ENCODE measurements around the gene RRAS2. TPM values are rescaled to one million over a fixed set of nuclear protein-coding genes. Genes with fewer than 3 reads are reported as not detected.
"Not testable (repeated sequence)": the region's sequence is repeated elsewhere in the genome, so short reads cannot be mapped to it uniquely, and the experiment has no call there.

Gene RRAS2
- total RNA-seq, 1 donor from 2014 or later = 29.9 TPM

GRCh38 chr11:14347494-14347893 is 11.5 kb downstream of the RRAS2 start:
- no peak for DNase-seq (ENCODE audit: missing footprints)
- no peak for ATAC-seq
- intact Hi-C loops (cut with DNase I) = no loop called here

DNA sequence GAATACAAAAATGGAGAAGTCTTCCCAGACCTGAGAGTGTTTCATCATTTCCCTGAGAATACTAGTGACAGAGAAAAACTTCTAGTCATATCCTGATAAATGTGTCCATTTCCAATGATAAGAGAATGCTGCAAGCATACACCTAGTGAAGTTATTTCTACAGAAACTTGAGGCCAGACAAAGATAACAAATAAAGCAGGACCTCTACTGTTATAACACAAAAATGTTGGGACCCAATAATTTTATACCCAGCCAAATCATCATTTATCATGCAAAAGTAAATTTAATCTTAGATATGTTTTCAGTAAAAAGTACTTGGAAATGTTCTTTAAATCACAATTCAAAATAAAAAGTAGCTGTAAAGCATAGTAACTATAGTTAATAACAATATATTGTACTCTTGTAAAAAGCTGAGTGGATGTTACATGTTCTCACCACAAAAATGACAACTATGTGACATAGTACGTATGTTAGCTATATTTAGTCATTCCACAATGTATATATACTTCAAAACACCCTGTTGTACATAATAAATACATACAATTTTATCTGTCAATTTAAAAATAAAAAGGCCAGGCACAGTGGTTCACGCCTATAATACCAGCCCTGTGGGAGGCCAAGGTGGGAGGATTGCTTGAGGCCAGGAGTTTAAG is 12.6 kb downstream of the RRAS2 start:
- DNase-seq (ENCODE audit: missing footprints) = no peak
- intact Hi-C loops (cut with DNase I) = no loop called here
- no peak for ATAC-seq

GRCh38 chr11:14345668-14346067 is 13.3 kb downstream of the RRAS2 start:
- DNase-seq (ENCODE audit: missing footprints) (no peak), ATAC-seq (no peak)
- intact Hi-C loops (cut with DNase I) = no loop called here

GRCh38 chr11:14345016-14345415 is 14.0 kb downstream of the RRAS2 start:
- ATAC-seq; intact Hi-C loops (cut with DNase I); DNase-seq (ENCODE audit: missing footprints): not testable (repeated sequence)

GRCh38 chr11:14342906-14343305 is 16.1 kb downstream of the RRAS2 start:
- DNase-seq (ENCODE audit: missing footprints) (no peak), ATAC-seq (no peak)
- intact Hi-C loops (cut with DNase I) = no loop called here

GRCh38 chr11:14341968-14342367 is 17.0 kb downstream of the RRAS2 start:
- DNase-seq (ENCODE audit: missing footprints) = no peak
- no peak for ATAC-seq
- intact Hi-C loops (cut with DNase I) = no loop called here

DNA sequence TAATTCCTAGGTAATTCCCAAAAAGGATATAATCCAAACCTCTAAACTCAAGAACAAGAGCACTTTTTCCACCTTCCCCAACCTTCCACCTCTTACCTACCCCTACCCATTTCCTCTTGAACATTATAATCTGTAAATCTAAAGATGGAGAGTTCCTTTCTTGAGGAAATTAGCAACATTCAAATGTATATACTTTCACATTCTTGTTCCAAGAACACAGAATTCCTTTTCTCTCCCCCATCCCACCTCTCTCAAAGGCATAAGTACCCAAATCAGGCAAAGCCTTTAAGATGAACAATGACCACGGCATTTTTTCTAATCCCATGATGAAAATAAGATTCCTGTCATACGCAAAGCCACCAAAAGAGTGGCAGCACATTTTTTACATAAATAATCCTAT is 18.3 kb downstream of the RRAS2 start:
- DNase-seq (ENCODE audit: missing footprints) (no peak), ATAC-seq (no peak)
- intact Hi-C loops (cut with DNase I) = no loop called here

- DNase-seq (ENCODE audit: missing footprints) (no peak), ATAC-seq (no peak)
- intact Hi-C loops (cut with DNase I) = no loop called here
These were observed 19.6 kb downstream of the RRAS2 start for GRCh38 chr11:14339356-14339755.

- no peak for ATAC-seq
- intact Hi-C loops (cut with DNase I) = no loop called here
These were observed 22.2 kb downstream of the RRAS2 start for GRCh38 chr11:14336507-14337503.

GRCh38 chr11:14335712-14336111 is 23.3 kb downstream of the RRAS2 start:
- no peak for ATAC-seq
- intact Hi-C loops (cut with DNase I) = no loop called here
- no peak for DNase-seq (ENCODE audit: missing footprints)

More at GRCh38 chr11:14336507-14337503, 22.2 kb downstream of the RRAS2 start:
- DNase-seq (ENCODE audit: missing footprints) = no peak

DNA sequence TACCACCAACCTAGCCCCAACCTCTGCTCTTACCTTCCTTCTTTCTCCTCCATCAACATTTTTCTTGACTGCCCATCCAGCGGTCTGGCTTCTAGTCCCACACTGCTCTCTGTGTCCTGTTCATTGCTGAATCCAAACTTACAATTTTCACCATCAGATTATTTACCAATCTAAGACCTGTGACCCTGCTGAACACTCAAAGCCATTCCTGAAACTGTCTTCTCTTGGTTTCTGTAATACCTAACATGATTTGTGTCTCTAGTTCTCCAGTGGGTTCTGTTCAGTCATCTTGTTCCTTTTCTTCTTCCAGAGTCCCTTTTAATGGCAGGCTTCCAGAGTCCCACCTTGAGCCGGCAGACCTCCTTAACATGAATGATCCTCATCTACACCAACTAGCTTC is 24.1 kb downstream of the RRAS2 start:
- intact Hi-C loops (cut with DNase I) = no loop called here
- ATAC-seq (no peak), DNase-seq (ENCODE audit: missing footprints) (no peak)

- intact Hi-C loops (cut with DNase I) = no loop called here
- DNase-seq (ENCODE audit: missing footprints) = no peak
- no peak for ATAC-seq
These were observed 24.8 kb downstream of the RRAS2 start for GRCh38 chr11:14334192-14334591.

DNA sequence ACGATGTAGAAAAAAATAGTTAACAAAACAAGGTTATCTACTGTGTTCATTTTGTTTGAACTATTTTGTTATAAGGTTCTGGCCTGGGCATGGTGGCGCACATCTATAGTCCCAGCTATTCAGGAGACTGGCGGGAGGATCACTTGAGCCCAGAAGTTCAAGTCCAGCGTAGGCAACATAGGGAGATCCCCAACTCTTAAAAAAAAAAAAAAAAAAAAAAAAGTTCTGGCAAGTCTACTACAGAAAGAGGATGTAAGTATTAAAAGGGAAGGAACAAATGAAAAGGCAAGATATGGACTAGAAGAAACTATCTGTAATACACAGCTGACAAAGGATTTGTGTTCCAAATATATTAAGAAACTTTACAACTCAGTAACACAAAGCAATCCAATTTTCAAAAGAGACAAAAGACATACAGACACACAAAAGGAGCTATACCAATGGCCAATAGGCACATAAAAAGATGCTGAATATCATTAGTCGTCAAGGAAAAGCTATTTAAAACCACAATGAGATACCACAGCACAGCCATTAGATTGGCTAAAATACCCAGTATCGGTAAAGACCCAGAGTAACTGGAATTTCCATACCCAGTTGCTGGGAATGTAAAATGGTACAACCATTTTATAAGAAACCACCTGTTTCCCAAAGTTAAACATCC is 27.4 kb downstream of the RRAS2 start:
- ATAC-seq = no peak
- intact Hi-C loops (cut with DNase I) = no loop called here
- DNase-seq (ENCODE audit: missing footprints) = no peak

DNA sequence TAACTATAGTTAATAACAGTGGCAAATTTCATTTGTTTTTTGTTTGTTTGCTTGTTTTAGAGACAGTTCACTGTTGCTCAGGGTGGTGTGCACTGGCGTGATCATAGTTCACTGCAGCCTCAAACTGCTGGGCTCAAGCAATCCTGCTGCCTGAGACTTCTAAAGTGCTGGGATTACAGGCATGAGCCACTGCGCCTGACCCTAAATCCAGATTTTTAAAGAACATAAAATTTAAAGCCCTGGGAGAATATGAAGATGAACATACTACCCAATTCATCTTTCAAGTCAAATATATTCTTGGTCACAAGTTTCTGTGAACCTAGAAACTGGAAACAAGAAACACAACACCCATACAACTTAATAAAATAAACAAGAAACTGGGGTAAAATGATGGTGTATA is 28.1 kb downstream of the RRAS2 start:
- ATAC-seq (no peak), DNase-seq (ENCODE audit: missing footprints) (no peak)
- intact Hi-C loops (cut with DNase I) = no loop called here

DNA sequence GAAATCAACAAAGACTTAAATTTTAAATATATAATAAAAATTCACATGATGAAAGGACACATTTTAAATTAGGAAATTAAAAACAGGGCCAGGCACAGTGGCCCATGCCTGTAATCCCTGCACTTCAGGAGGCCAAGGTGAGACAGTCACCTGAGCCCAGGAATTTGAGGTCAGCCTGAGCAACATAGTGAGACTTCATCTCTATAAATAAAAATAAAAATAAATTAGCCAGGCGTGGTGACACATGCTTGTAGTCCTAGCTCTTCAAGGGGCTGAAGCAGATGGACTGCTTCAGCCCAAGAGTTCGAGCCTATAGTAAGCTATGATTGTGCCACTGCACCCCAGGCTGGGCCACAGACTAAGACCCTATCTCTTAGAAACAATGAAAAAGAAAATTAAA is 29.3 kb downstream of the RRAS2 start:
- no peak for ATAC-seq
- intact Hi-C loops (cut with DNase I) = no loop called here
- DNase-seq (ENCODE audit: missing footprints) = no peak

- no peak for ATAC-seq
- intact Hi-C loops (cut with DNase I) = no loop called here
These were observed 31.9 kb downstream of the RRAS2 start for GRCh38 chr11:14327116-14327515.

DNA sequence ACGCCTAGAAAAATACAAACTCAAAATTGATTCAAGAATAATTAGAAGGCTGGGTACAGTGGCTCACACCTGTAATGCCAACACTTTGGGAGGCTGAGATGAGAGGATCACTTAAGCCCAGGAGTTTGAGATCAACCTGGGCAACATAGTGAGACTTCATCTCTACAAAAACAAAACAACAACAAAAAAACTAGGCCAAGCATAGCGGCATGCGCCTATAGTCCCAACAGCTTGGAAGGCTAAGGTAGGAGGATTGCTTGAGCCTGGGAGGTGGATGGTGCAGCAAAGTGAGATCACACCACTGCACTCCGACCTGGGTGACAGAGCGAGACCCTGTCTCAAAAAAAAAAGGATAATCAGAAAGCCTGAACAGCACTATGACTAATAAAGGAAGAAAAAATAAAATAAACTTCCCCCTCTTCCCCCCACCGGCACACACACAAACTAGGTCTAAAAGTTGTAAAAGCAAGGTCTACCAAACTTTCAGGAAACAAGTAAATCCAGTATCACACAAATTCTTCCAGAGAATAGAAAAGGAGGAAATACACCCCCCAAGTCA is 35.8 kb downstream of the RRAS2 start:
- ATAC-seq (no peak), DNase-seq (ENCODE audit: missing footprints) (no peak)
- intact Hi-C loops (cut with DNase I) = no loop called here

More at GRCh38 chr11:14327116-14327515, 31.9 kb downstream of the RRAS2 start:
- no peak for DNase-seq (ENCODE audit: missing footprints)

DNA sequence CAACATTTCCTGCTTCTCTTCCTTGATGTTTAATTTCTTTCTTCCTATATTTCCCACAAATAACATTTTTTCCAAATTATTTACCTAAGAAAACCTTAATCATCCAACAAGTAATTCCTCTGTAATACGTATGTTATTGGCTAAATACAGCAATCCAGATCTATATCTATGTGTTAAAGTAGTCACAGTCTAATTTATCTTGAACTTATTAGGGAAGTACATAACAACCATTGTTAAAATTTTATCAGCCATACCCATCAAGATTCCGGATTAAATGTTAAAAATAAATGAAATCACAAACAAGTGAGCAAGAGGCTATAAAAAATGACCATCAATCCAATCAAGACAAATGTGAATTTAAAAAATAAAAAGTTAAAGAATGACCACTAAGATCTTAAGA is 36.5 kb downstream of the RRAS2 start:
- DNase-seq (ENCODE audit: missing footprints) = no peak
- no peak for ATAC-seq
- intact Hi-C loops (cut with DNase I) = no loop called here

DNA sequence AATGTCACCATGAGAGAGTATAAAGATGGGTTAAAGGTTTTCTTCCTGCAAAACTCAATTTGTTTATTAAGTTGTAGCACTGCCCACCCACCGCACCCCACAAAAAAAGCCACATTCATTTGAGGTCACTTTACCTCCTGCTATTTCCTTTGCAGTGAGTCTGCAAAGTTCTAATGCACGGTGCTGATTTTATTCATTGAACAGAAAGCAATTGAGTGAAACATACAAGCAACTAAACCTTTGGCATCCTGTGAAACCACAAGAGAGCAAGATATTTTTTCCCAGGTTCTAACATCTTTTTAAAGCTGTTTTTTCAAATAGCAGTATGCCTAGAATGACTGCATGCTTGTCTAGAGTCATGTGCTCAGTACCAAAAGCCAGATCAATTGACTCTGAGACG is 39.0 kb downstream of the RRAS2 start:
- no peak for DNase-seq (ENCODE audit: missing footprints)
- intact Hi-C loops (cut with DNase I) = no loop called here
- no peak for ATAC-seq
